CD4-positive, alpha-beta T cell (primary cell): ENCODE results near the gene CHD9. TPM values are rescaled to one million over a fixed set of nuclear protein-coding genes. Genes with fewer than 3 reads are reported as not detected.

ENCODE experiments used
- ATAC-seq: fragments of 200-7000 bp; cut with Tn5 transposase; one replicate; pipeline ENCODE4 v1.10.0; 2022; ENCODE audit warnings: mild to moderate bottlenecking; ENCODE audit not compliant: poor library complexity
- CTCF ChIA-PET: fragments of 350-600 bp; sonication (Branson Sonifier 250); formaldehyde crosslinking; loops from one replicate; lab custom pipeline; 2021; ENCODE audit warnings: antibody characterized with exemption, inconsistent platforms; lab: Charles Lee
- POLR2A ChIA-PET: fragments of 350-600 bp; sonication (Branson Sonifier 250); formaldehyde crosslinking; loops from one replicate; lab custom pipeline; 2021; ENCODE audit warnings: antibody characterized with exemption, inconsistent platforms; lab: Charles Lee
- DNase-seq, 14 experiments: peaks; one replicate each; pipeline ENCODE4 v3.0.0-alpha.2; 2013 to 2020; ENCODE audit warnings: mixed read lengths in 2 of 14
- H3K27ac ChIP-seq, 2 donors: one replicate each; pipeline versions ENCODE4 v1.5.1 to v1.7.0; 2013; ENCODE audit warnings: low read length in 2 of 2, low read depth in 1 of 2, mild to moderate bottlenecking in 1 of 2
- H3K27me3 ChIP-seq, 2 experiments: 1 replicate in 1 of 2; 2 replicates in 1 of 2; pipeline versions ENCODE4 v1.6.1 to v1.7.0; 2013; ENCODE audit warnings: low read length in 2 of 2, control low read depth in 1 of 2, mild to moderate bottlenecking in 1 of 2, moderate library complexity in 1 of 2; ENCODE audit not compliant: insufficient read depth in 2 of 2, control insufficient read depth in 1 of 2
- H3K36me3 ChIP-seq: one replicate; pipeline ENCODE4 v1.6.1; 2013; ENCODE audit warnings: low read length, control low read depth; ENCODE audit not compliant: insufficient read depth
- H3K4me1 ChIP-seq: one replicate; pipeline ENCODE4 v1.6.1; 2013; ENCODE audit warnings: low read length, control low read depth; ENCODE audit not compliant: insufficient read depth
- H3K4me3 ChIP-seq: one replicate; pipeline ENCODE4 v1.5.1; 2013; ENCODE audit warnings: mild to moderate bottlenecking, low read length, moderate library complexity
- H3K9me3 ChIP-seq, 2 experiments: 1 replicate in 1 of 2; 2 replicates in 1 of 2; pipeline versions ENCODE4 v1.6.1 to v1.7.0; 2013; ENCODE audit warnings: low read length in 2 of 2, mild to moderate bottlenecking in 2 of 2, control low read depth in 1 of 2, moderate library complexity in 1 of 2; ENCODE audit not compliant: control insufficient read depth in 1 of 2, insufficient read depth in 1 of 2
- H3K27ac Mint-ChIP-seq: one replicate; pipeline ENCODE4 v1.8.0; 2020; ENCODE audit warnings: mixed read lengths
- H3K27me3 Mint-ChIP-seq: one replicate; pipeline ENCODE4 v1.8.0; 2021; ENCODE audit warnings: mixed read lengths
- H3K36me3 Mint-ChIP-seq: one replicate; pipeline ENCODE4 v1.8.0; 2021; ENCODE audit warnings: low read depth, mixed read lengths
- H3K4me1 Mint-ChIP-seq: one replicate; pipeline ENCODE4 v1.8.0; 2021; ENCODE audit warnings: low read depth, mixed read lengths
- H3K4me3 Mint-ChIP-seq: one replicate; pipeline ENCODE4 v1.8.0; 2020; ENCODE audit warnings: mild to moderate bottlenecking, mixed read lengths
- H3K9me3 Mint-ChIP-seq: one replicate; pipeline ENCODE4 v1.8.0; 2020; ENCODE audit warnings: mixed read lengths
- intact Hi-C, 2 experiments: fragments of 100-400 bp; cut with DNase I in 1 of 2; cut with micrococcal nuclease in 1 of 2; formaldehyde crosslinking; loops; one replicate each; pipeline versions ENCODE4 v1.15.1 to v1.9.0; 2023 to 2025; cut with DNase I, micrococcal nuclease
- total RNA-seq, 174 experiments: library from RNA in 2 of 174; stranded (reverse) in 2 of 174; gene quantifications; one replicate each; pipeline ENCODE4 v1.2.3 and lab custom pipeline; 2021 to 2026
- TF ChIP-seq, protein P1 (sequence below): fragments of 200-600 bp; IDR thresholded peaks from one replicate; pipeline ENCODE4 v1.8.0; 2022; ENCODE audit warnings: antibody characterized with exemption, mild to moderate bottlenecking

CHD9 gene
- total RNA-seq, 2 experiments from 2014 or later, result 28.2 to 28.8 TPM

DNA sequence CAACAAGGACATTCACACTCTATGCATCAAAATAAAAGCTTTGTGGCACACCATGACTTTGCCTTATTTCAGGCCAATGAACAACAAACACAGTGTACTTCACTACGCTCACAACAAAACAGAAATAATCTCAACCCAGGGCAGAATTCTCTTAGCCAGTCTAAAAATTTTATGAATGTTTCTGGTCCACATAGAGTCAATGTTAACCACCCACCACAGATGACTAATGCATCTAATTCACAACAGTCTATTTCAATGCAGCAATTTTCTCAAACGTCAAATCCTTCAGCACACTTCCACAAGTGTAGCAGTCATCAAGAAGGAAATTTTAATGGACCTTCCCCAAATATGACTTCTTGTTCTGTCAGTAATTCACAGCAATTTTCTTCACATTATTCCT is 101.7 kb downstream of the CHD9 start:
- Histone ChIP-seq H3K27me3 (no peaks in the 10 kb centered on the region), H3K4me3 (no peak overlapping the region), H3K36me3 (peaks cover 14% of the 10 kb centered on the region), H3K27ac (no peak overlapping the region), H3K4me1 (no peaks in the 10 kb centered on the region), H3K9me3 (no peaks in the 10 kb centered on the region)
- ChIA-PET POLR2A (no interaction called here), CTCF (no interaction called here)
- H3K27ac Mint-ChIP-seq, result no peak overlapping the region
- ATAC-seq (no peak), DNase-seq (no peak)
- H3K4me3 Mint-ChIP-seq, result no peak overlapping the region
- peaks cover 5% of the 10 kb centered on the region for H3K4me1 Mint-ChIP-seq
- H3K36me3 Mint-ChIP-seq, result peaks cover 30% of the 10 kb centered on the region
- H3K9me3 Mint-ChIP-seq, result no peaks in the 10 kb centered on the region
- intact Hi-C loops, result no loop called here
- TF ChIP-seq, protein P1, sequence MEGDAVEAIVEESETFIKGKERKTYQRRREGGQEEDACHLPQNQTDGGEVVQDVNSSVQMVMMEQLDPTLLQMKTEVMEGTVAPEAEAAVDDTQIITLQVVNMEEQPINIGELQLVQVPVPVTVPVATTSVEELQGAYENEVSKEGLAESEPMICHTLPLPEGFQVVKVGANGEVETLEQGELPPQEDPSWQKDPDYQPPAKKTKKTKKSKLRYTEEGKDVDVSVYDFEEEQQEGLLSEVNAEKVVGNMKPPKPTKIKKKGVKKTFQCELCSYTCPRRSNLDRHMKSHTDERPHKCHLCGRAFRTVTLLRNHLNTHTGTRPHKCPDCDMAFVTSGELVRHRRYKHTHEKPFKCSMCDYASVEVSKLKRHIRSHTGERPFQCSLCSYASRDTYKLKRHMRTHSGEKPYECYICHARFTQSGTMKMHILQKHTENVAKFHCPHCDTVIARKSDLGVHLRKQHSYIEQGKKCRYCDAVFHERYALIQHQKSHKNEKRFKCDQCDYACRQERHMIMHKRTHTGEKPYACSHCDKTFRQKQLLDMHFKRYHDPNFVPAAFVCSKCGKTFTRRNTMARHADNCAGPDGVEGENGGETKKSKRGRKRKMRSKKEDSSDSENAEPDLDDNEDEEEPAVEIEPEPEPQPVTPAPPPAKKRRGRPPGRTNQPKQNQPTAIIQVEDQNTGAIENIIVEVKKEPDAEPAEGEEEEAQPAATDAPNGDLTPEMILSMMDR, result no peak
- no peaks in the 10 kb centered on the region for H3K27me3 Mint-ChIP-seq

DNA sequence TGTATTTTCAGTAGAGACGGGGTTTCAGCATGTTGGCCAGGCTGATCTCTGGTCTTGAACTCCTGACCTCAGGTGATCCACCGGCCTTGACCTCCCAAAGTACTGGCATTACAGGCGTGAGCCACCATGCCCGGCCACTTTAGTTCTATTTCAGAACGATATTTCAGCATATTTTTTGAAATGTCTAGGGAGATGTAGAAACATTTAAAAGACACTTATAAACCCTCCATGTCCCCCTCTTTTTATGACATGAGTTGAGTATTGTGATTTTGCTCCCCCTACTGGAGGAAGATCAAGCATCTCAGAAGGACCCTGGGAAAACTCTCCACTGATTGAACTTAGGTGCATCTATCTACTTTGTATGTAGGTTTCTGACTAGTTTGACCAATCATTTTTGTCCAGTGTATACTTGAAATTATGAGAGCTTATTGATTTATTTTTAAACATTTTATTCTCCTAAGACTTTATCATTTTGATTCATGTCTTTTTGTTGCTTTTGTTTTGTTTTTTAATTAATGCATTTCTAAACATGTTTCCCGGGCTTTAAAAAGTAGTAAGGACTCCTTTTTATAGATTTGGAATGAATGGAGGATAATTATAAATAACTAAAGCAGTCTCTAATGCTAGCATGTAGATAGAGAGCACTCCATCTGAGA is 105.1 kb downstream of the CHD9 start:
- H3K4me1 ChIP-seq, result no peaks in the 10 kb centered on the region
- H3K27ac Mint-ChIP-seq, result no peak overlapping the region
- no peaks in the 10 kb centered on the region for H3K9me3 Mint-ChIP-seq
- TF ChIP-seq, protein P1, result peak; percentile 80
- ATAC-seq, result peak; percentile 68
- DNase-seq, result peak in 4 of 14 experiments; percentile 31 to 76 (median 70)
- intact Hi-C loops, result loop anchor here (1.0 to 2.0 kb wide), 3 partner anchors 29 to 106 kb away; partner anchors contain the start of gene CHD9 (in 1 of the 2)
- H3K9me3 ChIP-seq, result no peaks in the 10 kb centered on the region
- peaks cover 6% of the 10 kb centered on the region for H3K4me1 Mint-ChIP-seq
- H3K4me3 Mint-ChIP-seq, result no peak overlapping the region
- no peaks in the 10 kb centered on the region for H3K27me3 Mint-ChIP-seq
- CTCF ChIA-PET, result interaction anchor here (2.3 kb wide), 1 partner anchor 105 kb away, joined by 9 read pairs; the partner anchor contains the start of gene CHD9
- no peak overlapping the region for H3K4me3 ChIP-seq
- no peaks in the 10 kb centered on the region for H3K27me3 ChIP-seq
- peaks cover 14% of the 10 kb centered on the region for H3K36me3 ChIP-seq
- POLR2A ChIA-PET, result no interaction called here
- peaks cover 30% of the 10 kb centered on the region for H3K36me3 Mint-ChIP-seq
- H3K27ac ChIP-seq, result no peak overlapping the region

DNA sequence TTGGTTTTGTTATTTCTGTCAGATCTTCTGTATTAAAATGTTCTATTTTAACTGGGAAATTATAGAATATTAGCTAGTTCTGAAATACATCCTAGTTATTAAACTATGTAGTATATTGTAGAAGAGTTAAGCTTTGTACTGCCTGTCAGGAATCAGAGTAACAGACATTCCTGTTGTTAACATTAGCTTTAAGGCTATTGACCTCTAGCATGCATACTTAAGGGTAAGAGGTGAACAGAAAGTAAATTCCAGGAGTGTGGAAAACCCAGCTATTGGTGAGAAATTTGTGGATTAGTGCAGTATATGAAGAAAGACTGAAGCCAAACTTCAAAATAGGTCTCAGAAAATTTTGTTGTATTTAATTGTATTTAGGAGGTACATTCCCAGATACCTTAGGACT is 111.3 kb downstream of the CHD9 start:
- H3K4me1 ChIP-seq, result no peaks in the 10 kb centered on the region
- Mint-ChIP-seq H3K9me3 (no peaks in the 10 kb centered on the region), H3K27ac (no peak overlapping the region), H3K4me3 (no peak overlapping the region), H3K36me3 (no peaks in the 10 kb centered on the region), H3K4me1 (peaks cover 24% of the 10 kb centered on the region), H3K27me3 (no peaks in the 10 kb centered on the region)
- H3K9me3 ChIP-seq, result no peaks in the 10 kb centered on the region
- POLR2A ChIA-PET, result no interaction called here
- no peak overlapping the region for H3K4me3 ChIP-seq
- intact Hi-C loops, result no loop called here
- ATAC-seq, result no peak
- DNase-seq, result no peak
- no peak overlapping the region for H3K27ac ChIP-seq
- no peaks in the 10 kb centered on the region for H3K36me3 ChIP-seq
- H3K27me3 ChIP-seq, result no peaks in the 10 kb centered on the region
- CTCF ChIA-PET, result interaction anchor here (1.0 to 1.6 kb wide), 2 partner anchors 8 to 111 kb away, joined by 3 to 7 read pairs; partner anchors contain the start of gene CHD9
- TF ChIP-seq, protein P1, result no peak
